HG02981 (cell line): ENCODE results near the gene AHCYL1.
"Not testable (repeated sequence)": the region's sequence is repeated elsewhere in the genome, so short reads cannot be mapped to it uniquely, and the experiment has no call there.

Source experiments
- ATAC-seq: cut with Tn5 transposase; IDR thresholded peaks from one replicate; pipeline ENCODE4 v1.9.1; 2021; ENCODE audit warnings: mild to moderate bottlenecking, moderate library complexity; ENCODE audit not compliant: unreplicated experiment

Gene AHCYL1

DNA sequence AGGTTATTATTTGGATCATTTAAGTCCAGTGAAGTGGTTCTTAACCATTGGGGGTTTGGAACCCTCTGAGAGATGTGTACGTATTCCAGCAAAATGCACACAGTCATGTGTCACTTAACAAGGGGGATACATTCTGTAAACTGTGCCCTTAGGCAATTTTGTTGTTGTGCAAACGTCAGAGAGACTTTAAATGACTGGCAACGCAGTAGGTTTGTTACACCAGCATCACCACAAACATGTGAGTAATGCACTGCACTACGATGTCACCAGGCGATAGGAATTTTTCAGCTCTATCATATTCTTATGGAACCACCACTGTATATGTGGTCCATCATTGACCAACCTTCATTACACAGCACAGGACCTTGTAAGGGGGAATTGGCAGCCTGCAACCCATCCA is 11.9 kb downstream of the AHCYL1 start:
- no peak for ATAC-seq

- ATAC-seq, result no peak
Measured at GRCh38 chr1:109997204-109997866, 12.8 kb downstream of the AHCYL1 start.

- ATAC-seq, result no peak
Measured at GRCh38 chr1:109997867-109998229, 13.3 kb downstream of the AHCYL1 start.

DNA sequence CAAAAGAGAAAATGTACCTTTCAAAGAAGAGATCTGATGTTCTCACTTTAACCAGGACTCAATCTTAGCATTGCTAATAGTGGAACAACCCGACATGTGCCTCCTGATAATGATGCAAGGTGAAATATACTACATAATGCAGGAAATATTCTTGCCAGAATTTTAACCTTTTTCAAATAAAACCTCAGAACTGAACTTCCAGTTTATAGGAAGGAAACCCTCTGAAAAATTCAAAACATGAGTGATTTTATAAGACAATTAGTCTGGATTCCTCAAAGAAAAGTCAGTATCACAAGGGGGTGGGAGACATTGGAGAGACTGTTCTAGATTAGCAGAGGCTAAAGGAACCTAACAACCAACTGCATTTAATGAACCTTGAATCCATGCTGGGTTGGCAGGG is 18.1 kb downstream of the AHCYL1 start:
- no peak for ATAC-seq

- ATAC-seq, result peak; percentile 70
Measured at GRCh38 chr1:110003747-110004428, 19.3 kb downstream of the AHCYL1 start.

- no peak for ATAC-seq
Measured at GRCh38 chr1:110004583-110004982, 20.0 kb downstream of the AHCYL1 start.

DNA sequence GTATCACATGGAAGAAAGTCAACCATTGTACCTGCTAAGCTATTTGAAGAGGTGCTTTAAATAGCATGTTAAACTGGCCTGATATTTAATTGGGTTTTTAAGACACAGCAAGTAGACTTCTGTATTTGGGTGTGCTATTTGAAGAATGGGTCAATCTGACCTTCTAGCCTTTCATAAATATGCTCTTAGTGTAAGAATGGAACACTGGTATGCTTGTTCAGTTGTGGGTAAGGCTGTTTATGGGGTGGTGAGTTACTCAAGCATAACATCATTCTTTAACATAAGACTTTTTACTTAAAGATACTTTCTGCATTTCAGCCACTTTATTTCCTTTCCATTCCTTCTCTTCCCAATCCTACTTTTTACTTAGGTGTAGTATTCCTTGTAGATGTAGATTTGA is 21.4 kb downstream of the AHCYL1 start:
- no peak for ATAC-seq

DNA sequence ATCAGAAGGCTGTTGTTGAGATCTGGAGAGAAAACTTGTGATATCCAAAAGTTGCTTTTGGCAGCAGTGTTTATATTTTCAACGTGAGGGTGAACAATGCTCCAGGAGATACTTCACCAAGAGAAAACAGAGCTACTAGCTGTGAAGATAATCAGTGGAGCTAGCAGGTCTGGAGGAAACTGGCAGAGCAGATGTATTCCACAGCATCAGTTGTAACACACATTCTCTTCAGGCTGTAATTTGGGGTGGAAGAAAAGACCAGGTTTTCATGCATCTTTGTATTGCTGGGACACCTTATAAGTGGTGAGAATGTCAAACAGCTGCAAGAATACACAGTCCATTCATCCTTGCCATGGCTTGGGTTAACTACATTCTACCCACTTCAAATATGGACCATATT is 22.0 kb downstream of the AHCYL1 start:
- ATAC-seq, result no peak

DNA sequence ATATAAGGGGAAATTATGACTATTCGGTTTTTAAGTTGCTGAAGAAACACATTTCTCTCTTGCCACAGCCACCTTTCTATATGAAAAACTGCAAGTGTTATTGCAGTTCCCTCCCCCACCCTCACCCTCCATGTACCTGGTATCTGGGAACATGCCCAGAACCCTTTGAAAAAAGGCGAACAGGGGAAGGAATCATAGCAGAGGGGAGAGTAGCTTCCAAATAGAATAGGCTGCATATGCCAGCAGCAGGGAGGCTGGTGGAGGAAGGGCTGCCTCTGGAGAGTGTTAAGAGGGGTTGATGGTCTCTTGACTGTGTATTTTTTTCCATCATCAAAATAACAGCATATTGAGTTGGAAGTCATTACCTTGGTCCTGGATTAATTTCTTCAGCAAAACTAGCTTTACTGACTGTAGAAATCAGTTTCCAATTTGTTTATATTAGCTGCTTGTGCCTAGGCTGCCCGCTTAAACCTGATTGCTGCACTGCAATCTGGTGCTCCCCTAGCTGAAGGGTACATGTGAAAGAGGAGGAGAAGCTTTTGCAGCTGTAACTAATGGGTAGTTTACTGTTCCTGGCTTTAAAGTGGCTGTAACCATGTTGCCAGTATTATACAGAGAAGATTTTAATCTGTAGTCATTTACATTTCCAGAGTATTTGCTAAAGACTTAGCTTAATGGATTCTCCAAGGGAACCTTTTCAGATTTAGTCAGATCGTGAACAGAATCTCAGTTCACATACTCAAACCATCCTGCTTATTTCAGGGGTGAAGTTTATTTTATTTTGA is 22.7 kb downstream of the AHCYL1 start:
- no peak for ATAC-seq

- no peak for ATAC-seq
Measured at GRCh38 chr1:110008971-110009565, 24.5 kb downstream of the AHCYL1 start.

GRCh38 chr1:110011527-110012041 is 27.0 kb downstream of the AHCYL1 start:
- peak; percentile 94 for ATAC-seq

DNA sequence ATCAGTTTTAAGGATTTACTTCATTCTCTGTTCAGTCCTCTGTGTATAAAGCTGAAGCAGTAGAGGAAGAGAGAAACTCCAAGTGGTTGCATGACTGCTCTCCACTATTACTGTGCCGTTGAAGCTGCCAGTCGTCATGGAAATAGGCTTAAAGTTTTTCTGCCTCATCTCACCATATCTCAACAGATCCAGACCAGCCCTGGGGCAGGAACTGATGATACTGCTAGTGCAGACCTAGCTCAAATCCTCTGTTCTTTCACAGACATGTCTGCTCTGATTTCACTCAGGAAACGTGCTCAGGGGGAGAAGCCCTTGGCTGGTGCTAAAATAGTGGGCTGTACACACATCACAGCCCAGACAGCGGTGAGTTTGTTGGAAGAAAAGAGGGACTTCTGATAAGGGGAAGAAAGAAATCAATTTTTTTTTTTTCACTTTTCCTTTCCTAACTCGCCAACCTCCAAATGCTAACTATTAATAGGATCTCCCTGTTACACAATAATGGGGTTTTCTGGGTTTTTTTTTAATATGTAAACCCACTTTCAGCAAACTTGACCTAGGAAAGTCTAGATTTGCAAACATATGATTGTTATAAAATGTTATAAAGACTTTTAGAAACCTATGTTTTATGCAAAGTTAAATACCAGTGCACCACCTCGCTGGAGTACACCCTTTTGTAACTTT is 27.7 kb downstream of the AHCYL1 start:
- peak; percentile 68 for ATAC-seq

GRCh38 chr1:110017792-110018191 is 33.2 kb downstream of the AHCYL1 start:
- no peak for ATAC-seq

GRCh38 chr1:110018396-110018795 is 33.8 kb downstream of the AHCYL1 start:
- no peak for ATAC-seq

DNA sequence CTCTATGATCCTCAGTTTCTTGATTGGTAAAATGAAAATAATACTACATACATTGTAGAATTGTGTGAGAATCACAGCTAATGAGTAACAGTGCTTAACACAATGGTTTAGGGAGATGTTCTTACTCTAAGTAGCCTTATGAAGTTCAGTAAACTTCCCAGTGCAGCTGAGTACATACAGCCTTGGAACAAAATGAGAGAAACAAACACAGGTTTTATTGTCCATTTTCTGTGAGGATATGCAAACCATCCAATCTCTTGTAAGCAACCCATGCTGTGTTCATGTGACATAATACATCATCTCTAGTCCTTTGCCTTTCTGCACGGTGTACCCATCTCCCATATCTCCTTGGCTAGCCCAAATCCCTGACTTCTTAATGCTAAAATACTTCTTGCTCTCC is 35.2 kb downstream of the AHCYL1 start:
- ATAC-seq, result no peak

- no peak for ATAC-seq
Measured at GRCh38 chr1:110021285-110021684, 36.7 kb downstream of the AHCYL1 start.

- ATAC-seq, result no peak
Measured at GRCh38 chr1:110024613-110025012, 40.0 kb downstream of the AHCYL1 start.

GRCh38 chr1:110030687-110031086 is 46.1 kb downstream of the AHCYL1 start:
- ATAC-seq, result not testable (repeated sequence)

DNA sequence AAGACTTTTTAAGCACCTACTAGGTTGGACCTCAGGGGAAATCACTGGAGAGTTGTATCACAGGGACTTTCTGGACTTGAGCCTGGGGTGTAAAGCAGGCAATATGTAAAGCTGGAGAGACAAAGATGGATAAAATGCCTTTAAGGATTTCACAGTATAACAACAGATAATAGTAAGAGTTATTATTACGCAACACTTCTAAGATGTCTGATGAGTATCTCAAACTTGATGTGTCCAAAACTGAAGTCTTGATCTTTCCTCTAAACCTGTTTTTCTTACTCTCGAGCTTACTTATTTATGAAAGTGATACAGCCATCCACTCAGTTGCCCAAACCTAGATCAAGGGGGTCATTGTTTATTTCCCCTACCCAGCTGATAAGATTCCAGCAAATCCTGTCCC is 47.8 kb downstream of the AHCYL1 start:
- ATAC-seq, result no peak

DNA sequence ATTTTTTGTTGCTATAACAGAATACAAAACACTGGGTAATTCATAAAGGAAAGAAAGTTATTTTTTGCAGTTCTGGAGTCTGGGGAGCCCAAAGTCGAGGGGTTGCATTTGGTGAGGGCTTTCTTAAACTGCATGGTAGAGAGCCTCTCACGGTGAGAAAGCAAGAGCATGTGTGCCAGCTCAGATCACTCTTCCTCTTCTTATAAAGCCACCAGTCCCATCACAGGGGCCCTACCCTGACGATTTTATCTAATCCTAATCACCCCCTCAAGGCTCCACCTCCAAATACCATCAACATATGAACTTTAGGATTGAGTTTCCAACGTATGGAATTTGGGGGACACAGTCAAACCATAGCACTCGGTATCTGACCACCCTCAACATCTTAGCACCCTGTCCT is 48.9 kb downstream of the AHCYL1 start:
- no peak for ATAC-seq

DNA sequence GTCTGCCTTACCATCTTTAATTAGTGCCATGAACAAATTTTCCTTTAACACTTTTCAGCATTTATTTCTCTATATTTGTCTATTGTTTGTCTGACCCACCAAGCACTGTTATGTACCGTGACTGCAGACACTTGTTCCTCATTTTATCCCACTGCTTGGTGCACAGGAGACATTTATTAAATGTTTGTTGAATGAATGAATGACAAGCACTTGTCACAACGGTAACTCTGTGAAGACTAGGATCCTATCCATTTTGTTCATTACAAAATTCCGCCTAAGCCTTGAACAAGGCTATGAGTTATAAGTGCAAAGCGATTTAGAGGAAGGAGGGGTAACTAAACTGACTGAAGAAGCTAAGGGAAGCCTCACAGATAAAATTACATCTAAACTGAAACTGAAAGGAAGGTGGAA is 49.5 kb downstream of the AHCYL1 start:
- ATAC-seq, result no peak
